HG02884 (cell line): ENCODE results near the gene SEC24B.
"Not testable (repeated sequence)": the region's sequence is repeated elsewhere in the genome, so short reads cannot be mapped to it uniquely, and the experiment has no call there.

Experiments used
- ATAC-seq: cut with Tn5 transposase; IDR thresholded peaks from one replicate; pipeline ENCODE4 v1.9.1; 2021; ENCODE audit warnings: mild to moderate bottlenecking, moderate library complexity; ENCODE audit not compliant: unreplicated experiment

SEC24B gene

GRCh38 chr4:109497511-109497910 lies 63.9 kb downstream of the SEC24B start:
- no peak for ATAC-seq

- no peak for ATAC-seq
Measured at GRCh38 chr4:109499513-109499912, 65.9 kb downstream of the SEC24B start.

DNA sequence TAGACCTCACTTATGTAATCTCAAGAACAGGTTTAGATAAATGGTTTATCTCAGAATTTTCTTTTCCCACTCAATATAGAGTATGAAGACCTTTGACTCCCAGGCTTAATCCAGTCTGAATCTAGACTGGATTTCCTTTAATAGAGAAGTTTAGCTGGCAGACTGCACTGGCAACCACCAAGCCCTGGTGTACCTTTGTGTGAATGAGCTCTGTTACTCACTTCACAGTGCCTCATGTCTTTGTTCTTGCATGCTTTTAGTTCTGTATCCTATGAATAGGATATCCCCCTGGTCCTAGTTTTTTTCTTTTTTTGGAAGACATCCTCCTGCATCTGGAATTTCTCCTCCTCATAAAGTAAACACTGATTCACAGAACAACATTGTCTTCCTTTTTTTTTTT lies 73.3 kb downstream of the SEC24B start:
- no peak for ATAC-seq

DNA sequence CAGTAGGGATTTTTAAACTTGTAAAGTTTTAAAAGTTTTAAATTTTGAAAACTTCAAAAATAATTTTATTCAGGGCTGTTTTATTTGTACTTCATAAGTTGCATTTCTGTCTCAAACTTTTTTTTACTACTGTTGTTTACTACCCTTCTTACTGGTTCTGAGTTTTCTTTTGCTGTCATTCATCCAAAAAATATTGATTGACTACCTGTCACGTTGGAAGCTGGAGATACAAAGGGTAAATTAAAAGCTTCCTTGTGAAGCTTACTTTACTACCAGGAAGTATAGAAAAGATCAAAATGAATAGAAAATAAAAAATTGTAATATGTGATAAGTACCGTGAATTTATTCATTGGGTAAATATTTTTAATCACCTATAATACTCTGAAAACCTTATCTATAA lies 77.1 kb downstream of the SEC24B start:
- ATAC-seq, result no peak

DNA sequence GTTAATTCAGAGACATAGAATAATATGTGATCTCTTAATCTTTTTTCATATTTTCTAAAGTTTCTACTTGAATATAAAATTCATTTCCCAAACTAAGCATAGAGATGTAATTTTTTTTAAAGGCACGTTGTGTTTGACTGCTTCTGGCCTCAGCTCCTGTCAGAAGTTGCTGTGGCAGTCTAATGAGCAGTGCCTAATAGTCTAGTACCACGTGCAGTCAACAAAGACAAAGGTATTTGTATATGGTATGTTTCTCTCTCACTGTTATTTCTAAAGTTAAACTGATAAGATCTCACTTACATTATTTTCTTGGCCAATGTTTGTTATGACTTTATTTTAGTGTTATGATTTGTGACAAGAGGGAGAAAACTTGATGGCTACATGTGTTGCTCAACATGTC lies 77.8 kb downstream of the SEC24B start:
- ATAC-seq, result no peak

- not testable (repeated sequence) for ATAC-seq
Measured at GRCh38 chr4:109513368-109513767, 79.8 kb downstream of the SEC24B start.

DNA sequence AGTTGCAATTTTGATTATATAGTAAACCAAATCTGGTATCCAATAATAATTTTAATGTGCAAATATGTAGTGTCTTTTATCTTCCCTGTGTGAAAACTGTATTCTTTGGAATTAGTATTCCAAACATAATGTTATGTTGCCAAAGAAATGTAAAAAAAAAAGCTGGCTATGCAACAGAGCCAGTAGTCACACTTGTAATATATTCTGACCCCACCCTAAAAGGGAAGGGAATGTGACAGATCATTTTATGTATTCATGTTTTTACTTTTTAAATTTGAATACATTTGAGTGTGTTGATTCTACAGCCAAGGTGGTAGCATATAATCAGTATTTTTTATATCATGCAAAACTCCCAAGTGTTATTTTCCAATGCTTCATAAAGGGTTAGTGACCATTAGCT lies 98.6 kb downstream of the SEC24B start:
- no peak for ATAC-seq

- no peak for ATAC-seq
Measured at GRCh38 chr4:109545401-109545800, 111.8 kb downstream of the SEC24B start.

DNA sequence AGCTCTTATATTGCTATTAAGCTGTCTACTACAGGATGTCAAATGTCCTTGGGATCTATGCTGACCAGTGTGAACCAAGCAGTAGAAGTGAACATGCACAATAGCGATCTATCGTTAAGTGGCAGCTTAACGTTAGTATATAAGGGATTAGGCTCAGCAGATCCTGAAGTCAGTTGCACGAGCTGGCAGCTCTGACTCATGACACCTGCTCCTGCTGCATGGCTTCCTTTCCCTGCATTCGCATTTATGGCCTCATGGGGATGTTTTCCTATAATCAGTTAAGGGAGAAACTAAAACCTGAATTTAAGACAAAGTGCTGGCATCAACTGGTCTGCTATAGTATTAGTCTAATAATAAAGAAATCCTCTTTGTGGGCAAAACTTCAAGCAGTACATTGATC lies 113.8 kb downstream of the SEC24B start:
- no peak for ATAC-seq

DNA sequence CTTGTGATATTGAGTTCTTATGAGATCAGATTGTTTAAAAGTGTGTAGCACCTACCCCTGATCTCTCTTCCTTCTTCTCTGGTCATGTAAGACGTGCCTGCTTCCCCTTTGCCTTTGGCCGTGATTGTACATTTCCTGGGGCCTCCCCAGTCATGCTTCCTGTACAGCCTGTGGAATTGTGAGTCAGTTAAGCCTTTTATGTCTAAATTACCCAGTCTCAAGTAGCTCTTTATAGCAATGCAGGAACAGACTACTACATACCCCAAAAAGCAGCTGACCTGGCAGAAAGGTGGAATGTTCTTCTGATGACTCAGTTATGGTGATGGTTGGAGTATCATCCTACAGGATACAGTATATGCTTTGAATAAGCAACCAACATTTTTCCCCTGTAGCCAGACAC lies 115.0 kb downstream of the SEC24B start:
- ATAC-seq, result no peak

GRCh38 chr4:109552237-109552636 lies 118.6 kb downstream of the SEC24B start:
- no peak for ATAC-seq

- ATAC-seq, result no peak
Measured at GRCh38 chr4:109553130-109553529, 119.5 kb downstream of the SEC24B start.

DNA sequence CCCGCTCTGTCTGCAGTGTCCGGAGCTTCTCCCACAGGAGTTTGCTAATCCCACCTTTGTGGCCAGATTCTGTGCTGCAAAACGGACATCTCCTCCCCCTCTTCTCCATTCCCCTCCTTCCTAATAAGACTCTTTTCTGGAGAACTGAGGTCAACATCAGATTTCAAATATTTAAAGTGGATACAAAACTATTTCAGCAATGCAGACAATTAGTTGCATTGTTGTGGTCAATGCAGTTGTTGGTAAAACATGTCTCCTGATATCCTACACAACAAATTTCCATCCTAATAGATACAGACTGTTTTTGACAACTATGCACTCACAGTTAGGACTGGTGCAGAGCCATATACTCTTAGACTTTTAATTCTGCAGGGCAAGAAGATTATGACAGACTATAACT lies 121.4 kb downstream of the SEC24B start:
- ATAC-seq, result no peak

GRCh38 chr4:109557433-109557832 lies 123.8 kb downstream of the SEC24B start:
- no peak for ATAC-seq

DNA sequence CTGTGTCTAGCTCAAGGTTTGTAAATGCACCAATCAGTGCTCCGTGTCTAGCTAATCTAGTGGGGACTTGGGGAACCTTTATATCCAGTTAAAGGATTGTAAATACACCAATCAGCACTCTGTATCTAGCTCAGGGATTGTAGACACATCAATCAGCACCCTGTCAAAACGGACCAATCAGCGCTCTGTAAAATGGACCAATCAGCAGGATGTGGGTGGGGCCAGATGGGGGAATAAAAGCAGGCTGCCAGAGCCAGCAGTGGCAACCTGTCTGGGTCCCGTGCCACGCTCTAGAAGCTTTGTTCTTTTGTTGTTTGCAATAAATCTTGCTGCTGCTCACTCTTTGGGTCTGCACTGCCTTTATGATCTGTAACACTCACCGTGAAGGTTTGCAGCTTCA lies 124.5 kb downstream of the SEC24B start:
- ATAC-seq, result not testable (repeated sequence)

DNA sequence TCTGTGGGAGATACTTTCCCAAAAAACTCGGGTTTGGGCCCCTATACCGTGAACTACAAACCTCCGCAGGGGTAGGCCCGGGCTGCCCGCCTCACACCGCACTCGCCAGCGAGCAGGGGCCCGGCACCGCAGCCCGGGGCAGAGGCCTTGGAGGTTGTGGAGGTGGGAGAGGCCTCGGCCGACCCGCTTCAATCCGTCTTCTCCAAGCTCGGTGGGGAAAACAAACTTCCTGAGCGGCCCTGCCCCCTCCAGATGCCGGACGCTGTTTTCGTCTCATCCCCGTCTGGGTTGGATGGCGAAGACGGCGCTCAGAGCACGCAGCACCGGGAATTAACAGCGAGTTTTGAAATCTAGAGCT lies 126.0 kb downstream of the SEC24B start:
- ATAC-seq, result peak; percentile 22

DNA sequence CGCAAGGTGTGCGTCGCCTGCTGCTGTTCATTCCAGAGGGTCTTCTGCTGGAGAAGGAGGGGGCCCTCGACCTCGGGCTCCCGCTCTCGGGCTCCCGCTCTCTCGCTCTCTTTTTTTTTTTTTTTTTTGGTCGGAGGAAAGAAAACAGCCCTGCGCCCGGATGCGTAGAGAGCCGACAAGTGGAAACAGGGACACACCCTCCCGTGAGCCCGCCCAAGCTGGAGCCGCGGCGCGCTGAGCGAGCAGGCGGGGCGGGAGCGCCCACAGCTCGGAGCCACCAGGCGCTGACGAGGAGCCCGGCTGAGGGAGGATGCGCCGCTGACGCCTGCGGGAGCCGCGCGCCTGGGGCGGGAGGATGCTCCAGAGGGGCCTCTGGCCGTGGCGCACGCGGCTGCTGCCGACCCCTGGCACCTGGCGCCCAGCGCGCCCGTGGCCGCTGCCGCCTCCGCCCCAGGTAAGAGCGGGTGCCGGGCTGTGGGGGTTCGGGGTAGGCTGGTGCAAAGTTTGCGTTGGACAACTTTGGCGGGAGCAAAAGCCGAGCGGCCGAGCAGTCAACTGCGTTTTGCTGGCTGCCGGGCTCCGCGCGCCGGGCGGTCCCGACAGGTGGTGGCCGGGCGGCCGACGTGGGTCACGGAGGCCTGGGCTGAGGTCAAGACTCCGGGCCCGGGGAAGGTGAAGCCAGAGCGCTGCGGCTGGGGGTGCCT lies 126.5 kb downstream of the SEC24B start, which contains the start of gene MCUB:
TSS of gene MCUB (plus strand) at position 264 of the 704 bp plus-strand sequence. CDS start at position 356, 92 bp downstream.
- peak; percentile 86 for ATAC-seq

DNA sequence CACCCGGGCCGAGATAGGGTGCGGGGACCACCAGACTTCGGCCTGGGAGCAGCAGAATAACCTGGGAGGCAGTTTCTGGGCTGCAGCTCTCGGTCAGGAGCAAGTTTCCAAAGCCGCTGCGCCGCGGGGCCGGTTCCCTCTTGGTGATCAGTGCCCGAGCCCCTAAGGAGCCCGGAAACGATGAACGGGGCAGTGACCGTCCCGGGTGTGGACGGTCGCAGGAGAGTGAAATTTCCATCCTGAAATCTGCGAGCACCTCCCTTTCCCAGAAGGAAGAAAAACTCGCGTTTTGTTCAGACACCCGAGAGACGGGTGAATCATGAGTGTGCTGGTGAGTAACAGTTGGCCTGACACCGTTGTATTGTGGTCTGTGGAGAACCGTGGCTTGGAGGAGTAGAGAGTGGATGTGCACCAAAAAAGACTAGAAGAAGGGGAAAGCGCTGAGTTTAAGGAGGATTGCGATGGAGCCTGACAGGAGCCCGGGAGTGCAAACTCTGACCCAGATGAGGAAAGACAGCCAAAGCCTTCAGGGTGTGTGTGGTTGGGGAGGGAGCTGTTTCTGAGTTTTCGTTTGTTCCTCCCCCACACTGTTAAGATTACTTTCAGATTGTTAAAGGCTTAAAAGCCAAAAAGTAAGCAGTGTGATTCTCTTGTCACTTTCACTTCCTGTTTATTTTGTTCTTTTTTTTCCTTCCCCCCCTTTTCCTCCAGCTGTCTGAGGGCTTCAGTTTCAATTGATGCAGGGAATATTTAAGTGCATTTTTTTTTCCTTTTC lies 127.3 kb downstream of the SEC24B start:
- peak; percentile 67 for ATAC-seq

DNA sequence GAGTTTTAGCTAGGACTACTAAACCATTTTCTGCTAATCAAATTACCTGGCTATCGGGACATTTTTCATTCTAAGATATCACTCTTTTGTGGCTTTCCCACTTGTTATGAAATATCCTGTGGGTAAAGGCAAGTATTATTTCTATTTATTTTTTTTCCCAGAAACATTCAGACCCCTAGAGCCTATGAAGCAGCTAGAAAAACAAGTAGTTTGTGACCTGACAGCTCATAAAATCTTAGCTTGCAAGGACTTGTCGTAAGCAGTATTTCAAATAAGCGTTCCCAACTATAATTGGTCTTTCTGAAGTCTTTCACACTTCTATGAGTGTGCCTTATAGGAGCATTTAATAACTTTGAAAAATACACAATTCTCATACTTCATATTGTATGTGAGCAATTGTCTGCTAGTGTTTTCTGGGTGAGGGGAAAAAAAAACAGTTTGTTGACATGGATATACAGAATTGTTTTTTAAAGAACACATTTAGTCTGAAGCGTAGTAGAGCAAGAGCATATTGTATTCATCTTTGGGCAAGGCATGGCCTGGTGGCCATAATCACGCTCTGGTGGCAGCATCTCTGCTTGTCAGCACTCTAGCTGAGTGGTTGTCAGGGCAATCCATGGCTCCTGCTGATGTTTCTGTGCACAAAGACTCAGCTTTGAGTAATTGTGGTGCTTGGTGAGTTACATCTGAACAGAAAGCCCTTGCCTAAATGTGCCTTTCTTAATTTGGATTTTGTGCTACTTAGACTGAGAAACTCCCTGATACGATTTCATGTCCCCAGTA lies 129.0 kb downstream of the SEC24B start:
- ATAC-seq, result no peak

GRCh38 chr4:109571494-109571893 lies 137.9 kb downstream of the SEC24B start:
- no peak for ATAC-seq

GRCh38 chr4:109572154-109572553 lies 138.5 kb downstream of the SEC24B start:
- ATAC-seq, result no peak

GRCh38 chr4:109574443-109574850 lies 140.8 kb downstream of the SEC24B start:
- no peak for ATAC-seq
